ENCODE results near the gene TIE1. TPM values are rescaled to one million over a fixed set of nuclear protein-coding genes. Genes with fewer than 3 reads are reported as not detected.

Gene TIE1
- total and polyA plus RNA-seq, 4 experiments from 2014 or later, result not detected

GRCh38 chr1:43358746-43359693 is 58.2 kb downstream of the TIE1 start, which contains the start of gene CDC20:
Gene CDC20, plus strand, starts transcription at chr1:43358981. Its CDS starts 235 bp downstream, at chr1:43359216.
- DNase-seq, result peak; percentile 94 to 98 (median 96)
- Mint-ChIP-seq H3K4me3 (peak within 1 kb of the TSS; percentile 86 to 93 (median 90)), H3K9me3 (no peaks in the 10 kb centered on the region), H3K27ac (peak within 1 kb of the TSS; percentile 59 to 96 (median 89)), H3K4me1 (peaks cover 9 to 27% (median 17%) of the 10 kb centered on the region in 4 donors), H3K36me3 (peaks cover 11 to 22% of the 10 kb centered on the region in 2 donors), H3K27me3 (no peaks in the 10 kb centered on the region)
- peaks cover 22% of the 10 kb centered on the region for H3K36me3 ChIP-seq (ENCODE audit: insufficient read depth, low read length)
- CTCF ChIA-PET (ENCODE audit: partially characterized antibody), result interaction anchor here (0.7 to 1.6 kb wide), 6 partner anchors 9 to 132 kb away, joined by 3 to 15 read pairs (median 3); partner anchors contain the start of gene ELOVL1
- no peaks in the 10 kb centered on the region for H3K27me3 ChIP-seq (ENCODE audit: insufficient read depth, low read length)
- peak within 1 kb of the TSS; percentile 67 for H3K27ac ChIP-seq (ENCODE audit: low read depth, low read length)
- peaks cover 21% of the 10 kb centered on the region for H3K4me1 ChIP-seq (ENCODE audit: insufficient read depth, low read length)
- intact Hi-C loops (cut with micrococcal nuclease), result loop anchor here (1.0 to 2.0 kb wide), 4 partner anchors 9 to 182 kb away; partner anchors contain the start of genes ELOVL1, MED8 and SZT2
- POLR2A ChIA-PET (ENCODE audit: partially characterized antibody), result interaction anchor here (0.9 to 2.8 kb wide), 9 partner anchors 9 to 588 kb away, joined by 3 to 47 read pairs (median 5); partner anchors contain the start of genes ELOVL1, IPO13, MED8 and SZT2
- peak within 1 kb of the TSS; percentile 58 to 87 for H3K4me3 ChIP-seq (ENCODE audit: low read length in 2 of 2)
- no peaks in the 10 kb centered on the region for H3K9me3 ChIP-seq (ENCODE audit: control insufficient read depth in 1 of 2, low read length in 2 of 2)

GRCh38 chr1:43359696-43360095 is 58.9 kb downstream of the TIE1 start:
- peaks cover 15 to 29% of the 10 kb centered on the region in 2 donors for H3K36me3 Mint-ChIP-seq
- POLR2A ChIA-PET (ENCODE audit: partially characterized antibody), result interaction anchor here (2.8 kb wide), 1 partner anchor 30 kb away, joined by 28 read pairs; the partner anchor contains the start of genes MED8 and SZT2
- Histone ChIP-seq H3K9me3 (ENCODE audit: control insufficient read depth in 1 of 2, low read length in 2 of 2) (no peaks in the 10 kb centered on the region), H3K4me1 (ENCODE audit: insufficient read depth, low read length) (peaks cover 21% of the 10 kb centered on the region), H3K4me3 (ENCODE audit: low read length in 2 of 2) (no peak overlapping the region), H3K27me3 (ENCODE audit: insufficient read depth, low read length) (no peaks in the 10 kb centered on the region), H3K27ac (ENCODE audit: low read depth, low read length) (no peak overlapping the region), H3K36me3 (ENCODE audit: insufficient read depth, low read length) (peaks cover 28% of the 10 kb centered on the region)
- intact Hi-C loops (cut with micrococcal nuclease), result loop anchor here (2.0 kb wide), 1 partner anchor 183 kb away; no protein-coding TSS in a partner anchor
- CTCF ChIA-PET (ENCODE audit: partially characterized antibody), result no interaction called here
- peak overlapping the region in 7 of 8 donors; percentile 36 to 87 (median 65) for H3K4me3 Mint-ChIP-seq
- no peak for DNase-seq
- H3K9me3 Mint-ChIP-seq, result no peaks in the 10 kb centered on the region
- H3K27ac Mint-ChIP-seq, result peak overlapping the region in 5 of 7 donors; percentile 7 to 66 (median 27)
- H3K27me3 Mint-ChIP-seq, result no peaks in the 10 kb centered on the region
- peaks cover 8 to 27% (median 17%) of the 10 kb centered on the region in 4 donors for H3K4me1 Mint-ChIP-seq

GRCh38 chr1:43360616-43361015 is 59.8 kb downstream of the TIE1 start:
- Histone ChIP-seq H3K9me3 (ENCODE audit: control insufficient read depth in 1 of 2, low read length in 2 of 2) (no peaks in the 10 kb centered on the region), H3K27ac (ENCODE audit: low read depth, low read length) (no peak overlapping the region), H3K4me1 (ENCODE audit: insufficient read depth, low read length) (peaks cover 23% of the 10 kb centered on the region), H3K36me3 (ENCODE audit: insufficient read depth, low read length) (peaks cover 36% of the 10 kb centered on the region), H3K4me3 (ENCODE audit: low read length in 2 of 2) (no peak overlapping the region), H3K27me3 (ENCODE audit: insufficient read depth, low read length) (no peaks in the 10 kb centered on the region)
- Mint-ChIP-seq H3K9me3 (no peaks in the 10 kb centered on the region), H3K4me1 (peaks cover 14 to 34% (median 24%) of the 10 kb centered on the region in 4 donors), H3K27me3 (no peaks in the 10 kb centered on the region), H3K36me3 (peaks cover 14 to 37% of the 10 kb centered on the region in 2 donors), H3K4me3 (peak overlapping the region in 2 of 8 donors; percentile 20 to 73), H3K27ac (peak overlapping the region in 1 of 7 donors; percentile 53)
- intact Hi-C loops (cut with micrococcal nuclease), result no loop called here
- ChIA-PET CTCF (ENCODE audit: partially characterized antibody) (no interaction called here), POLR2A (ENCODE audit: partially characterized antibody) (interaction anchor here (1.0 kb wide), 1 partner anchor 16 kb away, joined by 3 read pairs; no protein-coding TSS in a partner anchor)
- DNase-seq, result no peak

DNA sequence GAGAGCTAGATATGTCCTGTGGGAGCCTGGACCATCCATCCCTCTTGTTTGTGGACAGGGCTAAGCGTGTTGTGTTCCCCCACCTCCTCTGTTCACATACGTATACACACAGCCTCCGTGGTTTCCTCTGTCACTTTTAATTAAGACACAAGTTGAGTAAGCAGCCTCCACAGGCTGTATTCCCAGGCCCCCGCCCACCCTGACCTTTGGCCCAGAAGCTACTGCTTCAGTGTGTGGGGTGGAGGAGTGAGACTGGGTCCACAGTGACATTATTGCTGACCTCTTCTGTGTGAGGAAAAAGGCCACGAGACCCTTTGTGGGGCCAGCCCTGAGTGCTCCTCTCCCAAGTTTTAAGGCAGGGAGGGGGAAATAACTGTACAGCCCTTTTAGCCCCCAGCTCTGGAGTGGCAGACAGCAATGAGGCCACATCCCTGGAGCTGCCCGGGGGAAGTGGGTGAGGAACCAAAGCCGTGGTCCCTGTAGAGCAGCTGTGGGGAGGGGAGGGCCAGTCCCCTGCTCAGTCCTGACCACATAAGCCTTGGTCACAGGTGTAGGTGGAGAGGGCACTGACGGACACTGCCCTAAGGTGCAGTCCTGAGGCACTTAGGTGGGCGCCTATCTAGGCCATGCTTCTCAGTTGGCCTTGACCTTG is 62.6 kb downstream of the TIE1 start:
- intact Hi-C loops (cut with micrococcal nuclease), result no loop called here
- Histone ChIP-seq H3K27me3 (ENCODE audit: insufficient read depth, low read length) (no peaks in the 10 kb centered on the region), H3K9me3 (ENCODE audit: control insufficient read depth in 1 of 2, low read length in 2 of 2) (no peaks in the 10 kb centered on the region), H3K4me1 (ENCODE audit: insufficient read depth, low read length) (peaks cover 32% of the 10 kb centered on the region), H3K36me3 (ENCODE audit: insufficient read depth, low read length) (peaks cover 36% of the 10 kb centered on the region), H3K27ac (ENCODE audit: low read depth, low read length) (no peak overlapping the region), H3K4me3 (ENCODE audit: low read length in 2 of 2) (no peak overlapping the region)
- CTCF ChIA-PET (ENCODE audit: partially characterized antibody), result no interaction called here
- Mint-ChIP-seq H3K27me3 (no peaks in the 10 kb centered on the region), H3K4me3 (peak overlapping the region in 1 of 8 donors; percentile 59), H3K36me3 (peaks cover 14 to 53% of the 10 kb centered on the region in 2 donors), H3K4me1 (peaks cover 18 to 46% (median 35%) of the 10 kb centered on the region in 4 donors), H3K27ac (peak overlapping the region in 4 of 7 donors; percentile 25 to 87 (median 51)), H3K9me3 (no peaks in the 10 kb centered on the region)
- POLR2A ChIA-PET (ENCODE audit: partially characterized antibody), result interaction anchor here (1.3 to 1.5 kb wide), 2 partner anchors 15 to 20 kb away, joined by 3 to 4 read pairs; no protein-coding TSS in a partner anchor
- no peak for DNase-seq

DNA sequence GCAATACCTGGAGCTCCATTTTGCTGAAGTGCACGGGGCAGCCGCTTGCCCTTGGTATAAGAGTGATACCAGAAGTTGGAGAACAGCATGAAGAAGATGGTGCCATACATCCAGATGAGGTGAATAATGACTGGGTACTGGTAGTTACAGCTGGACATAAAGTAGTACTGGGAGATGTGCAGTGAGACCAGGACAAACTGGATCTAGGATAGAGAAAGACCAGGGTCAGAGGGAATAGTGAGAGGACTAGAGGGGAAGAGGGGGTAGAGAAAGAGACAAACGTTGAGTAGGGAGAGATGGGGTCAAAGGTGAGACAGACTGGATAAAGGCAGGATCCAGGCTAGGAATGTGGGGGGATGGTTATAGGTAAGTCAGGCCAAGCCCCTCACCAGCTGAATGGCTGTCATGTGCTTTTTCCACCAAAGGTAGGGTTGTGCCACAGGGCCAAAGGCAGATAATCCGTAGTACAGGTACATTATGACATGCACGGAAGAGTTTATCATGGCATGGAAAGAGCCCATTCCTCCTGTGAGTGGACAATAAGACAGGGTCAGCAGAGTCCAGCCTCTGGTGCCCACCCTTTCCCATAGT is 63.2 kb downstream of the TIE1 start:
- Histone ChIP-seq H3K36me3 (ENCODE audit: insufficient read depth, low read length) (peaks cover 36% of the 10 kb centered on the region), H3K27ac (ENCODE audit: low read depth, low read length) (no peak overlapping the region), H3K4me1 (ENCODE audit: insufficient read depth, low read length) (peaks cover 36% of the 10 kb centered on the region), H3K9me3 (ENCODE audit: control insufficient read depth in 1 of 2, low read length in 2 of 2) (no peaks in the 10 kb centered on the region), H3K27me3 (ENCODE audit: insufficient read depth, low read length) (no peaks in the 10 kb centered on the region), H3K4me3 (ENCODE audit: low read length in 2 of 2) (no peak overlapping the region)
- Mint-ChIP-seq H3K4me3 (peak overlapping the region in 1 of 8 donors; percentile 59), H3K4me1 (peaks cover 20 to 46% (median 36%) of the 10 kb centered on the region in 4 donors), H3K9me3 (no peaks in the 10 kb centered on the region), H3K27me3 (no peaks in the 10 kb centered on the region), H3K27ac (peak overlapping the region in 6 of 7 donors; percentile 25 to 87 (median 76)), H3K36me3 (peaks cover 14 to 54% of the 10 kb centered on the region in 2 donors)
- DNase-seq, result no peak
- intact Hi-C loops (cut with micrococcal nuclease), result no loop called here
- ChIA-PET CTCF (ENCODE audit: partially characterized antibody) (no interaction called here), POLR2A (ENCODE audit: partially characterized antibody) (interaction anchor here (1.3 to 1.5 kb wide), 2 partner anchors 15 to 20 kb away, joined by 3 to 4 read pairs; no protein-coding TSS in a partner anchor)

DNA sequence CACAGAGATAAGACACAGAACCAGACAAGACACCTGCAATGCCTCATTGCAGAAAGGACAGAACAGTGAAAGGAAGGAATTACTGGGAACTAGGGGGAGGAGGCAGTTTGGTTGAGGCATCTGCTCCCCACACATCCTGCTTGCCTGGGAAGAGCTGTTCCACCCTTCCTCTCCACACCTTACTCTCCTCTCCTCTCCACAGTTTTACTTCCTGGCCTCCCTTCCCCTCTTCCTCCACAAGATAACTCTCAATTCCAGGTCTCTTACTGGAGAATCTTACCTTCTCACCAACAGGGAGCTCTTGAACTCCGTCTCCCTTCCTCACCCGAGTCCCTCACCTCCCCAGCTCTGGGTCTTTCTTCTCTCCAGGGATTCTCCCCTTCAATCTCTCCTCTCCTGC is 64.9 kb downstream of the TIE1 start:
- Histone ChIP-seq H3K4me1 (ENCODE audit: insufficient read depth, low read length) (peaks cover 26% of the 10 kb centered on the region), H3K4me3 (ENCODE audit: low read length in 2 of 2) (no peak overlapping the region), H3K27ac (ENCODE audit: low read depth, low read length) (peak overlapping the region; percentile 81), H3K9me3 (ENCODE audit: control insufficient read depth in 1 of 2, low read length in 2 of 2) (no peaks in the 10 kb centered on the region), H3K36me3 (ENCODE audit: insufficient read depth, low read length) (peaks cover 36% of the 10 kb centered on the region), H3K27me3 (ENCODE audit: insufficient read depth, low read length) (no peaks in the 10 kb centered on the region)
- Mint-ChIP-seq H3K27me3 (no peaks in the 10 kb centered on the region), H3K4me1 (peaks cover 24 to 46% (median 34%) of the 10 kb centered on the region in 4 donors), H3K4me3 (peak overlapping the region; percentile 58 to 94 (median 68)), H3K9me3 (no peaks in the 10 kb centered on the region), H3K36me3 (peaks cover 14 to 53% of the 10 kb centered on the region in 2 donors), H3K27ac (peak overlapping the region; percentile 74 to 90 (median 85))
- intact Hi-C loops (cut with micrococcal nuclease), result loop anchor here (5.0 kb wide), 1 partner anchor 87 kb away; the partner anchor contains the start of gene HYI
- POLR2A ChIA-PET (ENCODE audit: partially characterized antibody), result interaction anchor here (1.1 to 3.4 kb wide), 2 partner anchors 11 to 24 kb away, joined by 3 to 42 read pairs; partner anchors contain the start of genes MED8 and SZT2
- CTCF ChIA-PET (ENCODE audit: partially characterized antibody), result no interaction called here
- no peak for DNase-seq

All from CD4-positive, alpha-beta memory T cell (primary cell).